ENCODE data around the gene CNTN1. TPM values are rescaled to one million over a fixed set of nuclear protein-coding genes. Genes with fewer than 3 reads are reported as not detected.

The CNTN1 gene
- total and polyA plus RNA-seq, 2 donors (not counting 1 experiment from before 2014, with no cell fraction given), result not detected

DNA sequence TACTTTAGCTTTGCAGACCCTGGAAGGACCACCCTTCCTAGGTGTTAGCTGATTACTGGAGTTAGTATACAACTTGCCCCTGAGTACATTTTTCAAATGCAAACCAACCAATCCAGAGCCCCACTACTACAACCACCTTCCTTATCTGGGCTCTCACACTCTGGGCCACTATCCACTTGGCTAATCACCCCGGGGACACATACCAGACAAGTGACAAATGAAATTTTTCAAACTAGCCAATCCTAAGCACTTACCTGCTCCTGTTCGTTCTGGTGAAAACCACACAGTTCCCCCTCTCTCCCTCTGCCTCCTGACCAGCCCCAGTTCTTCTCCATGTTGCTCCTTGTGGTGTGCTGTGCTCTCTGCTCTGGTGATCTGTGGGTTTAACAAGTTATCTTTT, 140.4 kb downstream of the CNTN1 start:
- CTCF ChIA-PET, result no interaction called here
- H3K27ac ChIP-seq (ENCODE audit: low read length in 2 of 2), result no peak overlapping the region
- no peaks in the 10 kb centered on the region for H3K4me1 Mint-ChIP-seq
- H3K4me2 ChIP-seq (replicated peaks; ENCODE audit: low read depth, low read length, poor library complexity, severe bottlenecking), result no peak overlapping the region
- H3K9me3 ChIP-seq (ENCODE audit: control extremely low read depth in 1 of 3, control insufficient read depth in 2 of 3, insufficient read depth in 1 of 3, low read length in 2 of 3), result peaks cover 0 to 3% (median 0%) of the 10 kb centered on the region in 3 donors
- H3K9ac ChIP-seq (ENCODE audit: low read length), result no peak overlapping the region
- TF ChIP-seq, protein P1, sequence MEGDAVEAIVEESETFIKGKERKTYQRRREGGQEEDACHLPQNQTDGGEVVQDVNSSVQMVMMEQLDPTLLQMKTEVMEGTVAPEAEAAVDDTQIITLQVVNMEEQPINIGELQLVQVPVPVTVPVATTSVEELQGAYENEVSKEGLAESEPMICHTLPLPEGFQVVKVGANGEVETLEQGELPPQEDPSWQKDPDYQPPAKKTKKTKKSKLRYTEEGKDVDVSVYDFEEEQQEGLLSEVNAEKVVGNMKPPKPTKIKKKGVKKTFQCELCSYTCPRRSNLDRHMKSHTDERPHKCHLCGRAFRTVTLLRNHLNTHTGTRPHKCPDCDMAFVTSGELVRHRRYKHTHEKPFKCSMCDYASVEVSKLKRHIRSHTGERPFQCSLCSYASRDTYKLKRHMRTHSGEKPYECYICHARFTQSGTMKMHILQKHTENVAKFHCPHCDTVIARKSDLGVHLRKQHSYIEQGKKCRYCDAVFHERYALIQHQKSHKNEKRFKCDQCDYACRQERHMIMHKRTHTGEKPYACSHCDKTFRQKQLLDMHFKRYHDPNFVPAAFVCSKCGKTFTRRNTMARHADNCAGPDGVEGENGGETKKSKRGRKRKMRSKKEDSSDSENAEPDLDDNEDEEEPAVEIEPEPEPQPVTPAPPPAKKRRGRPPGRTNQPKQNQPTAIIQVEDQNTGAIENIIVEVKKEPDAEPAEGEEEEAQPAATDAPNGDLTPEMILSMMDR (IDR thresholded peaks at IDR 0.05), result no peak
- no peak for TF ChIP-seq EZH2 (IDR thresholded peaks at IDR 0.05; ENCODE audit: borderline replicate concordance, insufficient read depth, low read depth, low read length, poor library complexity, severe bottlenecking)
- no peaks in the 10 kb centered on the region for H3K27me3 ChIP-seq (replicated peaks in 1 of 4; ENCODE audit: control extremely low read depth in 1 of 4, control insufficient read depth in 3 of 4, insufficient read depth in 4 of 4, low read length in 3 of 4)
- H2AFZ ChIP-seq (ENCODE audit: insufficient read depth, low read depth, low read length, poor library complexity, severe bottlenecking), result no peak overlapping the region
- WGBS (ENCODE audit: insufficient coverage), result 87% methylated on average over 2 of the region's 2 CpGs
- H4K20me1 ChIP-seq (ENCODE audit: control insufficient read depth, insufficient read depth, low read length, poor library complexity, severe bottlenecking), result no peaks in the 10 kb centered on the region
- H3K4me1 ChIP-seq (ENCODE audit: control insufficient read depth in 2 of 2, insufficient read depth in 2 of 2, low read length in 2 of 2), result no peaks in the 10 kb centered on the region
- no peak overlapping the region for H3K4me3 Mint-ChIP-seq
- intact Hi-C loops (cut with micrococcal nuclease), result no loop called here
- ATAC-seq (ENCODE audit: low read depth), result no peak
- H3K79me2 ChIP-seq (ENCODE audit: control insufficient read depth, insufficient read depth, low read length), result no peaks in the 10 kb centered on the region
- no peak overlapping the region for H3K4me3 ChIP-seq (ENCODE audit: control extremely low read depth in 1 of 5, extremely low read depth in 1 of 5, insufficient read depth in 1 of 5, low read depth in 2 of 5, low read length in 4 of 5)
- no peaks in the 10 kb centered on the region for H3K9me3 Mint-ChIP-seq (ENCODE audit: insufficient read depth)
- no peaks in the 10 kb centered on the region for H3K36me3 ChIP-seq (replicated peaks in 1 of 2; ENCODE audit: control extremely low read depth in 1 of 2, control insufficient read depth in 1 of 2, extremely low read depth in 1 of 2, insufficient read depth in 2 of 2, low read length in 1 of 2)
- H3K27me3 Mint-ChIP-seq, result no peaks in the 10 kb centered on the region
- DNase-seq, result no peak
- POLR2A ChIA-PET, result no interaction called here
- H3K27ac Mint-ChIP-seq, result no peak overlapping the region

DNA sequence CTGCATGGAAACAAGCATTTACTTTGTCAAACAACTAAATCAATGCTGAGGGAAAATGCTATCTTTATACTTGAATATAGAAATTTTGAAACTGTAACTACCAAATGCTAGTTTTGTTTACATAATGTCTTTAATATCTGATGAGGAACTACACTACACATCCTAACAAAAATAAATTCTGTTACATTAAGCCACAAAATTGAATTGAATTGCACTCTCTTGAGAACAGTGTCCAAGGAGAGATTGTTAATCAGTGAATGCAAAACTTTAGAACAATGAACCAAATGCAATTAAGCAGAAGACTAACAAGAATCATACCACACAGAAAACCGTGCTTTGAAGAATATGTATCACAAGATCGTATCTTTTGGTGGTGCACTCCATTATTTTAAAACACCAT, 141.6 kb downstream of the CNTN1 start:
- Mint-ChIP-seq H3K4me3 (no peak overlapping the region), H3K27me3 (no peaks in the 10 kb centered on the region), H3K4me1 (no peaks in the 10 kb centered on the region), H3K27ac (no peak overlapping the region), H3K9me3 (ENCODE audit: insufficient read depth) (no peaks in the 10 kb centered on the region)
- no peaks in the 10 kb centered on the region for H4K20me1 ChIP-seq (ENCODE audit: control insufficient read depth, insufficient read depth, low read length, poor library complexity, severe bottlenecking)
- no CpG with 5 or more reads among the region's 2 CpGs for WGBS (ENCODE audit: insufficient coverage)
- DNase-seq (no peak), ATAC-seq (ENCODE audit: low read depth) (no peak)
- no peak overlapping the region for H2AFZ ChIP-seq (ENCODE audit: insufficient read depth, low read depth, low read length, poor library complexity, severe bottlenecking)
- H3K4me1 ChIP-seq (ENCODE audit: control insufficient read depth in 2 of 2, insufficient read depth in 2 of 2, low read length in 2 of 2), result no peaks in the 10 kb centered on the region
- H3K4me3 ChIP-seq (ENCODE audit: control extremely low read depth in 1 of 5, extremely low read depth in 1 of 5, insufficient read depth in 1 of 5, low read depth in 2 of 5, low read length in 4 of 5), result no peak overlapping the region
- no peaks in the 10 kb centered on the region for H3K79me2 ChIP-seq (ENCODE audit: control insufficient read depth, insufficient read depth, low read length)
- H3K9me3 ChIP-seq (ENCODE audit: control extremely low read depth in 1 of 3, control insufficient read depth in 2 of 3, insufficient read depth in 1 of 3, low read length in 2 of 3), result peaks cover 0 to 7% (median 0%) of the 10 kb centered on the region in 3 donors
- H3K27ac ChIP-seq (ENCODE audit: low read length in 2 of 2), result no peak overlapping the region
- no peak overlapping the region for H3K4me2 ChIP-seq (replicated peaks; ENCODE audit: low read depth, low read length, poor library complexity, severe bottlenecking)
- ChIA-PET POLR2A (no interaction called here), CTCF (no interaction called here)
- H3K27me3 ChIP-seq (replicated peaks in 1 of 4; ENCODE audit: control extremely low read depth in 1 of 4, control insufficient read depth in 3 of 4, insufficient read depth in 4 of 4, low read length in 3 of 4), result no peaks in the 10 kb centered on the region
- intact Hi-C loops (cut with micrococcal nuclease), result no loop called here
- no peak overlapping the region for H3K9ac ChIP-seq (ENCODE audit: low read length)
- TF ChIP-seq, protein P1 (IDR thresholded peaks at IDR 0.05), result no peak
- TF ChIP-seq EZH2 (IDR thresholded peaks at IDR 0.05; ENCODE audit: borderline replicate concordance, insufficient read depth, low read depth, low read length, poor library complexity, severe bottlenecking), result no peak
- no peaks in the 10 kb centered on the region for H3K36me3 ChIP-seq (replicated peaks in 1 of 2; ENCODE audit: control extremely low read depth in 1 of 2, control insufficient read depth in 1 of 2, extremely low read depth in 1 of 2, insufficient read depth in 2 of 2, low read length in 1 of 2)
